Measurements from ENCODE around the gene USP6NL. TPM values are rescaled to one million over a fixed set of nuclear protein-coding genes. Genes with fewer than 3 reads are reported as not detected.

The USP6NL gene
- total and polyA plus RNA-seq, 2 of the 8 experiments (the other 6 are each of a cell fraction or from before 2014, with no cell fraction given) = 10.9 to 28.8 TPM

GRCh38 chr10:11595395-11595692 is 16.1 kb downstream of the USP6NL start:
- no peak overlapping the region for H3K56ac ChIP-seq (replicated peaks; ENCODE audit: insufficient read length, low read depth, low read length)
- H3K23ac ChIP-seq (ENCODE audit: insufficient read length) = no peak overlapping the region
- H3K18ac ChIP-seq (ENCODE audit: extremely low read depth, low read length) = no peak overlapping the region
- no peak for TF ChIP-seq SP1 (IDR thresholded peaks at IDR 0.05; ENCODE audit: low read depth, low read length)
- no peak for TF ChIP-seq HDAC6 (IDR thresholded peaks at IDR 0.05; ENCODE audit: low read depth, low read length)
- TF ChIP-seq PHF8 (conservative IDR thresholded peaks at IDR 0.05; ENCODE audit: low read depth, low read length) = no peak
- TF ChIP-seq TEAD4 (IDR thresholded peaks at IDR 0.05; ENCODE audit: low read depth, low read length) = no peak
- no peak for TF ChIP-seq JUND (IDR thresholded peaks at IDR 0.05; ENCODE audit: low read length)
- no peak for TF ChIP-seq BCL11A (IDR thresholded peaks at IDR 0.05; ENCODE audit: low read depth in 2 of 2, low read length in 2 of 2)
- no peak for TF ChIP-seq NANOG (IDR thresholded peaks at IDR 0.05; ENCODE audit: insufficient read depth, low read depth, low read length, poor library complexity, severe bottlenecking)
- H3K9ac ChIP-seq (replicated peaks in 1 of 4; ENCODE audit: extremely low read depth in 1 of 4, low read depth in 3 of 4, low read length in 3 of 4) = no peak overlapping the region
- peaks cover 0 to 5% (median 0%) of the 10 kb centered on the region in 4 experiments; a peak in 1 of 8 replicates for H3K36me3 ChIP-seq (ENCODE audit: control insufficient read depth in 2 of 4, insufficient read depth in 4 of 4, low read length in 3 of 4)
- no peaks in the 10 kb centered on the region for H3K23me2 ChIP-seq (ENCODE audit: low read depth, low read length)
- peaks cover 4 to 95% of the 10 kb centered on the region in 2 experiments; a peak in 3 of 4 replicates for H3K79me2 ChIP-seq (ENCODE audit: control insufficient read depth in 1 of 2, insufficient read depth in 2 of 2, low read length in 2 of 2)
- CTCF ChIA-PET (ENCODE audit: partially characterized antibody) = interaction anchor here (0.8 to 1.6 kb wide), 2 partner anchors 13 to 85 kb away, joined by 4 to 5 read pairs; no protein-coding TSS in a partner anchor
- H3K79me1 ChIP-seq (ENCODE audit: low read depth, low read length) = peaks cover 4% of the 10 kb centered on the region; the same call in 1 of the 2 replicates
- H3K27ac ChIP-seq (ENCODE audit: low read depth, low read length) = no peak overlapping the region
- no peak overlapping the region for H3K4me2 ChIP-seq (ENCODE audit: insufficient read depth in 1 of 2, low read depth in 2 of 2, low read length in 2 of 2)
- no peaks in the 10 kb centered on the region for H3K27me3 ChIP-seq (replicated peaks in 1 of 4; ENCODE audit: control insufficient read depth in 3 of 4, extremely low read depth in 1 of 4, insufficient read depth in 3 of 4, low read length in 3 of 4)
- no peak overlapping the region for H4K5ac ChIP-seq (ENCODE audit: insufficient read length, low read depth, low read length)
- no peak overlapping the region for H3K4me3 ChIP-seq (ENCODE audit: extremely low read depth in 1 of 4, insufficient read depth in 2 of 4, low read depth in 3 of 4, low read length in 4 of 4)
- H3K9me3 ChIP-seq (ENCODE audit: insufficient read depth in 2 of 2, low read depth in 1 of 2, low read length in 1 of 2) = no peaks in the 10 kb centered on the region
- no peak for DNase-seq (ENCODE audit: low read depth in 1 of 2, low spot score in 2 of 2)
- WGBS, 2 experiments (ENCODE audit: extremely low coverage in 1 of 2, insufficient coverage in 1 of 2, insufficient read length in 1 of 2, insufficient replicate concordance in 2 of 2, low coverage in 1 of 2, low lambda C conversion rate in 2 of 2, missing lambda C conversion rate in 1 of 2) = 81% methylated on average over 1 of the region's 1 CpG; no CpG with 5 or more reads in 1 of the 2 experiments
- FAIRE-seq = no peak
- no peak overlapping the region for H3K14ac ChIP-seq (ENCODE audit: insufficient read length)
- H4K8ac ChIP-seq (ENCODE audit: extremely low read depth, insufficient read depth, low read length) = peak overlapping the region; percentile 57; the same call in 1 of the 2 replicates
- no peak overlapping the region for H2BK120ac ChIP-seq (replicated peaks; ENCODE audit: low read depth, low read length)
- POLR2A ChIA-PET (ENCODE audit: partially characterized antibody) = interaction anchor here (0.8 kb wide), 1 partner anchor 13 kb away, joined by 3 read pairs; no protein-coding TSS in a partner anchor
- H4K20me1 ChIP-seq (replicated peaks in 1 of 2; ENCODE audit: control insufficient read depth in 1 of 2, insufficient read depth in 2 of 2, low read length in 2 of 2) = peaks cover 6 to 7% of the 10 kb centered on the region in 2 experiments
- H2BK5ac ChIP-seq (ENCODE audit: low read depth, low read length) = no peak overlapping the region
- peaks cover 0 to 7% (median 1%) of the 10 kb centered on the region in 4 experiments; a peak in 4 of 7 replicates for H3K4me1 ChIP-seq (replicated peaks in 1 of 4; ENCODE audit: control insufficient read depth in 3 of 4, insufficient read depth in 4 of 4, low read length in 3 of 4)
- no peak overlapping the region for H3K4ac ChIP-seq (replicated peaks; ENCODE audit: insufficient read length, low read depth, low read length)
- no peak overlapping the region for H2BK20ac ChIP-seq (ENCODE audit: low read length)
- no peak overlapping the region for H4K91ac ChIP-seq (replicated peaks; ENCODE audit: insufficient read length, low read length)
- no peak overlapping the region for H2BK12ac ChIP-seq (ENCODE audit: low read depth, low read length)
- H2BK15ac ChIP-seq (ENCODE audit: low read length) = no peak overlapping the region
- H2AK5ac ChIP-seq (ENCODE audit: low read depth, low read length) = no peak overlapping the region
- H2AFZ ChIP-seq (ENCODE audit: low read length) = no peak overlapping the region
